Gastrocnemius medialis (tissue), 4 donors: ENCODE data around the gene EIF4H. TPM values are rescaled to one million over a fixed set of nuclear protein-coding genes. Genes with fewer than 3 reads are reported as not detected.
"Not testable (repeated sequence)": the region's sequence is repeated elsewhere in the genome, so short reads cannot be mapped to it uniquely, and the experiment has no call there.

ENCODE experiments used
- ATAC-seq, 2 donors: fragments of 150-250 bp; one replicate each; pipeline ENCODE4 v1.9.1; 2016
- DNase-seq, 2 donors: peaks; one replicate each; pipeline ENCODE4 v3.0.0-alpha.2; 2019
- H3K27ac ChIP-seq, 4 donors: fragments of 200-600 bp; sonication (generic); 1 replicate in 1 of 4; 2 replicates in 3 of 4; pipeline ENCODE4 v1.5.1; 2016 to 2018; ENCODE audit warnings: mild to moderate bottlenecking in 2 of 4, moderate library complexity in 1 of 4
- H3K27me3 ChIP-seq, 3 donors: fragments of 200-600 bp; sonication (generic) in 2 of 3; 1 replicate in 1 of 3; 2 replicates in 2 of 3; pipeline versions ENCODE4 v1.5.1 to v1.6.0; 2016 to 2019; ENCODE audit warnings: mild to moderate bottlenecking in 1 of 3, moderate library complexity in 1 of 3
- H3K36me3 ChIP-seq, 2 donors: fragments of 200-600 bp; sonication (generic) in 1 of 2; one replicate each; pipeline ENCODE4 v1.5.1; 2017 to 2018
- H3K4me1 ChIP-seq, 2 donors: fragments of 200-600 bp; sonication (generic) in 1 of 2; one replicate each; pipeline ENCODE4 v1.5.1; 2016 to 2017; ENCODE audit warnings: mild to moderate bottlenecking in 2 of 2
- H3K4me3 ChIP-seq, 4 donors: fragments of 200-600 bp; sonication (generic) in 3 of 4; 1 replicate in 1 of 4; 2 replicates in 3 of 4; pipeline ENCODE4 v1.5.1; 2016 to 2019; ENCODE audit warnings: mild to moderate bottlenecking in 2 of 4
- H3K9me3 ChIP-seq, 3 donors: fragments of 200-600 bp; sonication (generic) in 2 of 3; 1 replicate in 1 of 3; 2 replicates in 2 of 3; pipeline ENCODE4 v1.5.1; 2016 to 2019
- POLR2A ChIP-seq, 2 donors: fragments of 450-650 bp; IDR thresholded peaks; one replicate each; pipeline ENCODE4 v1.6.1; 2017; ENCODE audit warnings: antibody characterized with exemption in 2 of 2, mild to moderate bottlenecking in 2 of 2, moderate library complexity in 2 of 2
- in situ Hi-C, 4 donors: fragments of 200-750 bp; cut with MboI; loops; one replicate each; pipeline versions ENCODE4 v1.15.0 to v1.8.0; 2017; ENCODE audit warnings: low sequenced_read_pairs in 4 of 4
- intact Hi-C: fragments of 100-400 bp; cut with DNase I; formaldehyde crosslinking; loops from one replicate; pipeline ENCODE4 v1.15.1; 2023; ENCODE audit warnings: low total_unique reads
- total RNA-seq, 4 donors: library from RNA; depleted of rRNA; stranded (reverse); fragments of >200 nt; gene quantifications; one replicate each; pipeline versions ENCODE4 v1.1.0 to v1.2.3, GENCODE V29; 2016
- TF ChIP-seq, protein P1 (sequence below), 5 experiments: fragments of 450-650 bp in 3 of 5; fragments of 200-600 bp in 2 of 5; sonication (generic) in 2 of 5; IDR thresholded peaks in 4 of 5; conservative IDR thresholded peaks in 1 of 5; 1 replicate in 4 of 5; 2 replicates in 1 of 5; pipeline ENCODE4 v1.5.1; 2016 to 2019; ENCODE audit warnings: antibody characterized with exemption in 5 of 5, mild to moderate bottlenecking in 3 of 5, moderate library complexity in 3 of 5

EIF4H gene
- total RNA-seq, 4 donors from 2014 or later, result 247 to 430 (median 309) TPM

DNA sequence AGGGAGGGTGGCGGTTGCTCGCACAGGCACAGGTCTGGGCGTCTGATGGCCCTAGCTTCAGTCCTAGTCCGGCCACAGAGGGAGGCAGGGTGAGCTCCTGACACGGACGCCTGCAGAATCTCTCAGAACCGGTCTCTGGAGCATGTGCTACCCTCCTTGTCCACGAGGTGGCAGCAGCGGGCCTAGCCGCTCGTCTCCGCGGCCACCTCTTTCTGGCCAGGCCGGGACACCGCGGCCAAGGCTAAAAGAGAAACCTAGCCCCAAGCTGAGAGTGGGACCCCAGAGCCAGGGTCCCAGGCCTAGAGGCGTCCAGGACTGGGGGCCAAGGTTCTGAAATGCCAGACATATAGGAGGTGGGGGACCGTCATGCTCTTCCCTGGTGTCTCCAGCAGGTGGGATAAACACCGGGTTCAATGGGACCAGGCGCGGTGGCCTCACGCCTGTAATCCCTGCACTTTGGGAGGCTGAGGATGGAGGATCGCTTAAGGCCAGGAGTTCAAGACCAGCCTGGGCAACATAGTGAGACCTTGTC is 32.5 kb downstream of the EIF4H start:
- H3K4me1 ChIP-seq, result no peaks in the 10 kb centered on the region
- no peaks in the 10 kb centered on the region for H3K36me3 ChIP-seq
- ATAC-seq (peak; percentile 72 to 89), DNase-seq (peak; percentile 61 to 78)
- intact Hi-C loops (loop anchor here (1.0 to 5.0 kb wide), 3 partner anchors 46 to 195 kb away; partner anchors contain the start of gene RFC2), in situ Hi-C loops (loop anchor here (5.0 to 10.0 kb wide), 2 partner anchors 196 to 198 kb away; no protein-coding TSS in a partner anchor)
- no peak for TF ChIP-seq POLR2A (IDR thresholded peaks at IDR 0.05)
- TF ChIP-seq, protein P1, sequence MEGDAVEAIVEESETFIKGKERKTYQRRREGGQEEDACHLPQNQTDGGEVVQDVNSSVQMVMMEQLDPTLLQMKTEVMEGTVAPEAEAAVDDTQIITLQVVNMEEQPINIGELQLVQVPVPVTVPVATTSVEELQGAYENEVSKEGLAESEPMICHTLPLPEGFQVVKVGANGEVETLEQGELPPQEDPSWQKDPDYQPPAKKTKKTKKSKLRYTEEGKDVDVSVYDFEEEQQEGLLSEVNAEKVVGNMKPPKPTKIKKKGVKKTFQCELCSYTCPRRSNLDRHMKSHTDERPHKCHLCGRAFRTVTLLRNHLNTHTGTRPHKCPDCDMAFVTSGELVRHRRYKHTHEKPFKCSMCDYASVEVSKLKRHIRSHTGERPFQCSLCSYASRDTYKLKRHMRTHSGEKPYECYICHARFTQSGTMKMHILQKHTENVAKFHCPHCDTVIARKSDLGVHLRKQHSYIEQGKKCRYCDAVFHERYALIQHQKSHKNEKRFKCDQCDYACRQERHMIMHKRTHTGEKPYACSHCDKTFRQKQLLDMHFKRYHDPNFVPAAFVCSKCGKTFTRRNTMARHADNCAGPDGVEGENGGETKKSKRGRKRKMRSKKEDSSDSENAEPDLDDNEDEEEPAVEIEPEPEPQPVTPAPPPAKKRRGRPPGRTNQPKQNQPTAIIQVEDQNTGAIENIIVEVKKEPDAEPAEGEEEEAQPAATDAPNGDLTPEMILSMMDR (IDR thresholded peaks at IDR 0.05 in 4 of 5, conservative IDR thresholded peaks at IDR 0.05 in 1 of 5), result peak; percentile 94 to 100 (median 96)
- H3K27ac ChIP-seq, result no peak overlapping the region
- no peaks in the 10 kb centered on the region for H3K27me3 ChIP-seq
- peak overlapping the region; percentile 17 to 44 (median 36) for H3K4me3 ChIP-seq
- no peaks in the 10 kb centered on the region for H3K9me3 ChIP-seq

DNA sequence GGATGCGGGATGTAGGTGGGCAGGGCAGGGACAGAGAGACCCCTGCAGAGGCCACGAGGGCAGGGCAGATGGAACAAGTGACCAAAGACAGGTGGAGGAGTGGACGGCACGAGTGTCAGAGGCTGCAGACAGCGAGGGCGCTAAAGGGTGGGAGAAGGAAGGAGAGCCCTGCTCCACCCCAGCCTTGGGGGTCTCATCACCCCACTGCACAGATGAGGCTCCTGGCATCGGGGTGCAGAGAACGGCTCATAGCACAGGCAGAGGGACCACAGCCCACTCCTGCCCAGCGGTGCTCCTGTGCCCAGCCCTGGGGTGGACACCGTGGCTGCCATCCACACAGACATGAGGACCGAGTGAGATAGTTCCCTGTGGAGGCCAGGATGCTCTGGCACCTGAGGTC is 33.4 kb downstream of the EIF4H start:
- H3K4me1 ChIP-seq, result no peaks in the 10 kb centered on the region
- intact Hi-C loops (loop anchor here (5.0 kb wide), 2 partner anchors 45 to 140 kb away; partner anchors contain the start of gene RFC2), in situ Hi-C loops (loop anchor here (5.0 to 10.0 kb wide), 2 partner anchors 195 to 197 kb away; no protein-coding TSS in a partner anchor)
- ATAC-seq (no peak), DNase-seq (no peak)
- no peak overlapping the region for H3K4me3 ChIP-seq
- no peaks in the 10 kb centered on the region for H3K27me3 ChIP-seq
- no peaks in the 10 kb centered on the region for H3K9me3 ChIP-seq
- TF ChIP-seq, protein P1 (IDR thresholded peaks at IDR 0.05 in 4 of 5, conservative IDR thresholded peaks at IDR 0.05 in 1 of 5), result no peak
- no peak for TF ChIP-seq POLR2A (IDR thresholded peaks at IDR 0.05)
- H3K36me3 ChIP-seq, result no peaks in the 10 kb centered on the region
- no peak overlapping the region for H3K27ac ChIP-seq

DNA sequence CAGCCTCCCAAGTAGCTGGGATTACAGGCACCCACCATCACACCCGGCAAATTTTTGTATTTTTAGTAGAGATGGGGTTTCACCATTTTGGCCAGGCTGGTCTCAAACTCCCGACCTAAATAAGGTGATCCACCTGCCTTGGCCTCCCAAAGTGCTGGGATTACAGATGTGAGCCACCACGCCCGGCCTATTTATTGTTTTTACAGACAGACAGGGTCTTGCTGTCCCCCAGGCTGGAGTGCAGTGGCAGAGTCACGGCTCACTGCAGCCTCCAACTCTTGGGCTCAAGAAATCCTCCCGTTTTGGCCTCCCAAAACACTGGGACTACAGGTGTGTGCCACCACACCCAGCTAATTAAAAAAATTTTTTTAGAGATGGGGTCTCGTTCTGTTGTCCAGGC is 34.1 kb downstream of the EIF4H start:
- not testable (repeated sequence) for DNase-seq, H3K27me3 ChIP-seq, ATAC-seq, H3K36me3 ChIP-seq, H3K9me3 ChIP-seq, H3K4me3 ChIP-seq, H3K4me1 ChIP-seq, H3K27ac ChIP-seq
- in situ Hi-C loops, result loop anchor here (5.0 to 10.0 kb wide), 2 partner anchors 194 to 197 kb away; no protein-coding TSS in a partner anchor
- intact Hi-C loops, result loop anchor here (5.0 kb wide), 2 partner anchors 44 to 141 kb away; partner anchors contain the start of gene RFC2

DNA sequence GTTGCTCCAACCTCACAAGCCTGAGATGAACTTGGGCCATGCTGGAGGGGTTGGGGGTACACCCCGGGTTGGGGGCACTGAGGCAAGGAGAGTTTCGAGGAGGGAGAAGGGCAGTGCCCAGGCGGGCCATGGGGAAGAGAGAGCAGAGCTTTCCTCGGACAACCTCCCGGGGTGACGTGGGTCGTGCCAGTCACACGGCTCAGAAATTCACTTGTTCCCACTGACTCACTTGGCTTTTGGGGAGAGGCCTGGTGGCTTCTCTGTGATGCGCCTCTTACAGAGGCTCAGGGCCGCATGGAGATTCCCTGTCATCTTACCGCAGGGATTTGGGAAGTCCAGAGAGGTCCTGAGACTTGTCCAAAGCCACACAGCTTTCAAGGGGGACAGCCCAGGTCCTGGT is 38.5 kb downstream of the EIF4H start:
- no peak for TF ChIP-seq POLR2A (IDR thresholded peaks at IDR 0.05)
- TF ChIP-seq, protein P1 (IDR thresholded peaks at IDR 0.05 in 4 of 5, conservative IDR thresholded peaks at IDR 0.05 in 1 of 5), result no peak
- Histone ChIP-seq H3K9me3 (no peaks in the 10 kb centered on the region), H3K36me3 (no peaks in the 10 kb centered on the region), H3K27me3 (no peaks in the 10 kb centered on the region), H3K4me1 (no peaks in the 10 kb centered on the region), H3K4me3 (no peak overlapping the region), H3K27ac (no peak overlapping the region)
- intact Hi-C loops (no loop called here), in situ Hi-C loops (no loop called here)
- no peak for DNase-seq
- no peak for ATAC-seq

DNA sequence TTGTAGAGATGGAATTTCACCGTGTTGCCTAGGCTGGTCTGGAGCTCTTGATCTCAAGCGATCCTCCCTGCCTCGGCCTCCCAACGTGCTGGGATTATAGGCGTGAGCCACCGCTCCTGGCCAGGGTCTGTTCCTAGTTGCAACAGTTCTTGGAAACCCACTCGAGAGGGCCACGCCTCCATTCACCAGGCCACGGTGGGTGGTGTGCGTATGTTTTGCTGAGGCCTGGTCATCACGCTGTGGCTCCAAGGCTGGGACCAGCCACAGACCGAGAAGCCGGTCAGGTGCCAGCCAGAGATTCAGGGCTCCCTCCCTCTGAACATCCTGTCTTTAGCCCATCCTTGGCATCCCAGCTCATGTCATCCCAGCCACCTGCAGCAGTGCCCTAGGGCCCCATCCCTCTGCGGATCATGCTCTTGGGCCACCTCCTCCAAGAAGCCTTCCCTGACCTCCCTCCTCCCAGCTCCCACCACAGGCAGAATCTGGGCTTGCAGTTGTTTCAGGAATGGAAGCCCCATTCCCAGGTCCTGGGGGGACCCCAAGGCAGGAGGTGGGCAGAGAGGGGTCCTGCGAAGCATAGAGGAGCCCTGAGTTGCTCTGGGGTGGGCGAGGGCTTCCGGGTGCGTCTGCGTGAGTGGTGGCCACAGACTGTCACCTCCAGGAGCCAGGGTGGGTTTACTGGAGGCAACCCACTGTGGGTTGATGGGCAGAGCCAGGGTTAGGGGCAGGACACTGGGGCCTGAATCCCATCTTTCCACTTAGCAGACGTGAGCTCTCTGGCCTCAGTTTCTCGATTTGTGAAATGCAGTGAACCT is 40.9 kb downstream of the EIF4H start:
- no peaks in the 10 kb centered on the region for H3K4me1 ChIP-seq
- intact Hi-C loops (no loop called here), in situ Hi-C loops (no loop called here)
- no peak overlapping the region for H3K4me3 ChIP-seq
- DNase-seq (no peak), ATAC-seq (no peak)
- no peak overlapping the region for H3K27ac ChIP-seq
- H3K9me3 ChIP-seq, result no peaks in the 10 kb centered on the region
- no peaks in the 10 kb centered on the region for H3K27me3 ChIP-seq
- H3K36me3 ChIP-seq, result no peaks in the 10 kb centered on the region
- TF ChIP-seq POLR2A (IDR thresholded peaks at IDR 0.05), result no peak
- TF ChIP-seq, protein P1 (IDR thresholded peaks at IDR 0.05 in 4 of 5, conservative IDR thresholded peaks at IDR 0.05 in 1 of 5), result no peak
